IPS-NIHi7 (cell line): ENCODE results near the gene KRTAP5-3.
"Not testable (repeated sequence)": the region's sequence is repeated elsewhere in the genome, so short reads cannot be mapped to it uniquely, and the experiment has no call there.

Source experiments
- DNase-seq: peaks from one replicate; pipeline ENCODE4 v3.0.0; 2012; ENCODE audit warnings: mixed read lengths; ENCODE audit errors: extremely low spot score

Gene KRTAP5-3

DNA sequence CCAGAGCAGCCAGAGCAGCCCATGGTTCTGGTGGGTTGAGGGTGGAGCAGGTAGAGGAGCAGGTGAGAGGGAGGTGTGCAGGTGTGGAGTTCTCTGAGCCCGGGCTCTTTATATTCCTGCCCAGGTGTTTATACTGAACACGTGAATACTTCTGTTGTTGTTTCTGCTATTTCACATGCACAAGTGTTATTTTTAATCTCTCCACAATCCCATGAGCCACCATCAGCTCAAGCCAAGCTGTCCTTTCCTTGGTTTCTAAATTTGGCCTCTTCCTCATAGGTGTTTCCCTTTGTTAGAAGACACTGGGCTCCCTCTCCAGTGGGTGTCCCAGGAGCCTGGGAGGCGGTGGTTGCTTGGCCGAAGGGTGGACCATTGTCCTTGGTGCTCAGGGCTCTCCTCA is at the start of gene KRTAP5-3:
Gene KRTAP5-3, minus strand, starts transcription at position 101 of the 400 bp plus-strand sequence. Its CDS starts 78 bp downstream, at position 23.
- DNase-seq, result no peak

- no peak for DNase-seq
Observed at GRCh38 chr11:1656670-1657069, 48.4 kb upstream of the KRTAP5-3 start.

- no peak for DNase-seq
Observed at GRCh38 chr11:1656061-1656441, 47.8 kb upstream of the KRTAP5-3 start.

DNA sequence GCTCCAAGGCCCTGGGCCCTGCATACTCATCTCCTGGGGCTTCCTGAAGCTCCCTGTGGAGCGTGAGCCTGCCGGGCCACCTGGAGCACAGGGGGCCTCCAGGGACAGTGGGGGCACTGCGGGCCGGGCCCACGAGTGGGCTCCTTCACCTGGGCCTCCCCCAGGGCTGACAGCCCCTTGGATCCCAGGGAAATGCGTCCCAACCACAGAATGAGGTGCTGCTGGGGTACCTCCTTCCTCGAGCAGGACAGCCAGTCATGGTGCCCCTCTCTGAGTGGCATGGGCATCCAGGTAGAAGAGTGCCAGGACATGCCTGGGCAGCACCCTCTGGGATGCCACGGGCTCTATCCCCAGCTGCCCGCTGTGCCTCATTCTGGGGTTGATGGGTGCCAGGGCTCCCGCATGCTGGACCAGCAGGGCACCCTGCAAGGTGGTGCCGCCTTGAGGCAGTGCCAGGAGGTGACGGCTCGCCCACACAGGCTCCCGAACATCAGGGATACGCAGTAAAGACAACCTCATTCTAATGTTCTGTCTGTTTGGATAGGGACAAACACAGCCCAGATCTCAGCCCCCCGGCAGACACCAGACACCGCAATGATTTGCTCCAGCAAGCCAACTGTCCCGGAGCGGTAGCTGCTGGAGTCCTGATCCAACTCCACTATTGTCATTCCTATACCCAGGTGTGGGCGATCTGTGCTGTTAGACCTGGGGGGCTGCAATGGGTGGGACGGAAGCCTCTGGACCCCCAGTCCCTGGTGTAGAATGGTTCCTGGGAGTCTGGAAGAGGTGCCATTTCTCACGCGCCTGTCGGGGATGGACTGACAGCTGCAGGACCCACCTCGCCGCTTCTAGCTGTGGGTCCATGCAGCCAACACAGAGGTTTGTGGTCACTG is 47.2 kb upstream of the KRTAP5-3 start:
- DNase-seq, result no peak

DNA sequence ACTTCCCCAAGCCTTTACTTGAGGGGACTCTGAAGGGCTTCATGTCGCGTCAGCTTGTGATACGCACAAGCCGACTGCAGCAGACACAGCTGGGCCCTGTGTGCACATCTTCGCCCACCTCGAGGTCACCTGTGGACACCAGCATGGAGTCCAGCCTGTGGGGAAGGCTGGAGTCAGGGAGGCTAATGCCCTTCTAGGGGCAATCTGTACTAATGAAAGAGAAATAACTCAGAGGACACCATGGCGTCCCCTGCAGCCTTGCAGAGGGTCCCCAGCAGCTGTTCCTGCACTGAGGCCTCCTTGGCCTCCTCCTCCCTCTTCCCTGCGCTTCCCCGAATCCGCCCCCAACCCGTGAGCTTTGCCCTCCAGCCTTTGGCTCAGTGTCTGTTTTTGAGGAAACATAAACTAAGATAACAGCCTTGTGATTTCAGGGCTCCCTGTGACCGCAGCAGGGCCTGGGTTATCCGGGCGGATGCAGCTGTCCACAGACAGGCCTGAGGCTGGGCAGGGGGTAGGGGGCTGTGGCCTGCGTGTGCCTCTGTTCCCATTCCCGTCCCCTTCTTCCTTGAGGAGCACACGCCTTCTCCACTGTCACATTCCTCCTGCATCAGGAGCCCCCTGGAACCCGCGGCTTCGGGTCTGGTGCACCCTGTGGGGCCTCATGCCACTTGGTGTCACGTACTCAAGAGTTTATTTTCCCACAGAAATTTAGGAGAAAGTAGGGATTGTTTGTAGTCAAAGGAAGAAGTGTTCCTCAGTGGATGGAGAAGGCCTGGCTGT is 46.3 kb upstream of the KRTAP5-3 start:
- no peak for DNase-seq

DNA sequence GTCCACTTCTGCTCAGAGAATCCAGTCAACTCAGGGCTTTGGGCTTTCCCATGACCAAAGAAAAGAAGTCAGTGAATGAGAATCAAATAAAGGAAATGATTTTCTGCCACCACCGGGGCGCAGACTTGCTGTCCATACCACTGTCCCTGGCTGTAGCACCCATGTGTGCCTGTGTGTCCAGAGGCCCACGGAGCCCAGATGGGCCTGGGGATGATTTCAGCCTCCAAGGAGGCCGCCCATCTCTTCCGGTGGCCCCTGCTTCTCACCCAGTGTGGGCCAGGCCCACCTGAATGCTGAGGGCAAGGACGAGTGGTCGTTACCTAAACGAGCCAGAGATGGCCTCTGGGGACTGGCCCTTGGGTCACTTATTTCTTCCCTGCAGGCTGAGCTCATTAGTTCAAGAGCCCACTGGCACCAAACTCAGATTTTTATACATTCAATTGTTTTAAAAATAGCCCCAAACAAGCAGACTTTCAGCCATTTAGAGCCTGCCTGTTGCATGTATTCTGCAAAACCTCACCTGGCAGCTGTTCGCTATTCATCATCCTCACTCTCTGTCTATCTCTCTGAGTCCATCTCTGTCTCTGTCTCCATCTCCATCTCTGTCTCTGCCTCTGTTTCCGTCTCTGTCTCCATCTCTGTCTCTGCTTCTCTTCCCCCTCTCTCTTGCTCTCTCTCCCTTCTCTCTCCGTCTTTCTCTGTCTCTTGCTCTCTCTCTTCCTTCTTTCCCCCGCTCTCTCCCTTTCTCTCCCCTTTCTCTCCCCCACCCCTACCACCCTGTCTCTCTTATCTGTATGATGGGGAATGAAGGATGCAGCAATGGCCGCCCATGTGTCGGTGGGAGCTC is 45.5 kb upstream of the KRTAP5-3 start:
- no peak for DNase-seq

DNA sequence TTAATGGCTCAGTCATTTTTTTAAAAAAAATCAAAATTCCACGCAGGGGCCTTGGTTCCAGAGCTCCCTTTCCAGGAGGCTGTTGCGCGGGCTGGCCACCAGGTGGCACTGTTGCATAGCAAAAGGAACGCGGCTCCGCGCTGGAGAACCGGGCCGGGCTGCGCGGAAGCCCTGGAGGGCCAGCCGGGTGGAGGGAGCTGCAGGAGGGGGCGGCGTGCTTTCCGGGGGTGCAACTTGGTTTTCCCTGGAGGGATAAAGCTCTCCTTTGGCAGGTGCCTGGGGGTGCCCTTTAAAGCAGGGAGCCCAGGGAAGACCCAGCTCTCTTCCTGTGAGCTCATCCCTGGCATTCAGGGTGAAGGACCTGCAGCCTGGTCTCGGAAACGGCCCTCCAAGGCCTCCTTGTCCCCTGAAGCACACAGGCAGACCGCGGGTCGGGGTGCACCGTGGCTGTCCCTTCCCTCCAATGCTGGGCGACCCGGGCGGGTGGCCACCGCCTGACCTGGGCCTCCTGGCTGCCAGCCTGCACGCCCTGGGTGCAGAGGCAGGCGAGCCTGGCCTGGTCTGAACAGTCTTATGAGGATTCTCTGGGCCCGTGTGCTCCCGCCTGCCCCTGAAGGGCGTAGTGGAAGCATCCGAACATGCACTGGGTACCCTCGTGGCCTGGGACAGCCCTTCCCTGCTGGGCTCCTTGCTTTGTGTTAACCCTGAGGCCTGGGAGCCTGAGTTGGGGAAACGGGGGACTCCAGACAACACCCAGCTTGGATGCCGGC is 44.7 kb upstream of the KRTAP5-3 start:
- peak; percentile 93 for DNase-seq

GRCh38 chr11:1652442-1652770 is 44.1 kb upstream of the KRTAP5-3 start:
- DNase-seq, result no peak

GRCh38 chr11:1652026-1652425 is 43.8 kb upstream of the KRTAP5-3 start:
- DNase-seq, result no peak

DNA sequence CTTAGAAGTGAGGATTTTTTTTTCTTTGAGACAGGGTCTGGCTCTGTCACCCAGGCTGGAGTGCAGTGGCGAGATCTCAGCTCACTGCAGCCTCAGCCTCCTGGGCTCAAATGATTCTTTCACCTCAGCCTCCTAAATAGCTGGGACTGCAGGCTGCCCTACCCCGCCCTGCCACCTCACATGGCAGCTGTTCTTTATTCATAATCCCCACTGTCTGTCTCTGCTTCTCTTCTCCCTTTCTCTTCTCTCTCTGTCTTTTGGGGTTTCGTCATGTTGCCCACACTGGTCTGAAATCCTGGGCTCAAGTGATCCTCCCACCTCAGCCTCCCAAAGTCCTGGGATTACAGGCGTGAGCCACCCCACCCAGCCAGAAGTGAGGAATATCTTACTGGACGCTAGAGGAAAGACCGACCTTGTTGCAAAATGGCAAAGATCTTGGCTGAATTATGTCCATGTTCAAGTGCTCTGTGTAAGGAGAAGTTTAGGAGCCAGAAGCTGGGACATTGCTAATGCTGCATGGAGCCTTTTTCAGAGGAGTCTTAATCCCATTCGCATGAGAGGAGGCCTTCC is 43.2 kb upstream of the KRTAP5-3 start:
- DNase-seq, result no peak

GRCh38 chr11:1650918-1651262 is 42.6 kb upstream of the KRTAP5-3 start:
- no peak for DNase-seq

DNA sequence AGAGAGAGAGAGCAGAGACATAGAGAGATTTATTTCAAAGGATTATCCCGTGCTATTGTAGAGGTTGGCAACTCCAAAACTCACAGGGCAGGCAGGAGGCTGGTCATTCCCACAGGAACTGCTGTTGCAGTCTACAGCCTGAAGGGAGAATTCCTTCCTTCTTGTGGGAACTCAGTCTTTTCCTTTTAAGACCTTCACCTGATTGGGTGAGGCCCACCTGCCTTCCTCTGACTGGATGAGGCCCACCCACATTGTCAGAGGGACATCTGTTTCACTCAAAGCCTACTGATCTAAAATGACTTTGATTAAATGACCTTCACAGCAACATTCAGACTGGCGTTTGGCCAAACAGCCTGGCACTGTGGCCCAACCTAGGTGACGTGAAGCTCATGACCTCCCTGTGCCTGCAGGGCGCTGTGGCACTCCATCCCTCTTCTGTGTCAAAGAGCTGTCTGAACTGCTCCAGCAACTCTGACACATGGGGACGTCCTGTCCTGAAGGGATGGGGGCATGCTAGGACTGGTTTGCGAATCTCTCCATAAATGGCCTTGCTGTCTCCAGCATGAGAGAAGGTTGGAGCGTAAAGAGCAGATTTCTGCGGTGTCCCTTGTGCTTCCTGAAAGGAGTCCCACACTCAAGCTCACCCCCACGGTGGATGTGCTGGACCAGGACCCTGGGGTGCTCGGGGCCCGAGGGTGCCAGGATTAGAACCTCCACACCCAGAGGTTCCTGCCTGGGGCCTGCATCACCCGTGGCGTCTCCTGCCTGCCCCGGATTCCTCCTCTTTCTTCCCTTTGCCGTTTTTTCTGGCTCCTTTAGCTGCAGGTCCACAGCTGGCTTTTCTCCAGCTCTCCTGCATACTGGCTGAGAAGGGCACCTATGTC is 42.0 kb upstream of the KRTAP5-3 start:
- DNase-seq, result no peak

GRCh38 chr11:1648653-1649420 is 40.6 kb upstream of the KRTAP5-3 start:
- no peak for DNase-seq

DNA sequence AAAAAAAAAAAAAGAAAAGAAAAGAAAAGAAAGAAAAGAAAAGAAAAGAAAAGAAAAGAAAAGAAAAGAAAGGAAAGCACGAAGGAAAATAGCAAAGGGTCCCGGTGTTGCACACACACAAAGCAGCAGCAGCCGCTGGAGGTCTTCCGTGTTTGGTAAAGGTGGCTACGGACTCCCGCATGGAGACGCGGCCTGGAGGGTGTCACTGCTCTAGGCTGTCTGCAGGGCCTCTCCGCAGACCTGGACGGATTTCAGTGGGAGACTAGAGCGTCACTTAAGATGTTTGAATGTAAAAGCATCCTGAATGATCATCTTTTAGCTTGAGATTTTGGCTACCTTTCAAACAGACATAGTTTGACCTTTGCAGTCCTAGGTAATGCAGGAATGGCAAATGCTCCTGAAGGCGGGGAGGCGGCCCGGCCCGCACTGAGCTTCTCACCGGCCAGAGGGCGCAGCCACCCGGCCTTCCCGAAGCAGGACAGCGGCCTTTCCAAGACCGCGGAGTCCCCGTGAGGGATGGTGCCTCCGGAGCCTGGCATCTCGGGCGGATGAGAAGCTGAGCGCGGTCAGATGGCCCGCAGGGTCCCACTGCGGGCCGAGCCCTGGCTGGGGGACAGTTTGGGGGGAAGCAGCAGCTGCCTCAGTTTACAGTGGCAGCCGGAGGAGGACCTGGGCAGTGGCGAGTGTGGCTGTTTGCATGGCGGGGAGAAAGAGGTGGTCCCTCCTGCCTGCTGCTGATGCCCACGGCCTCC is 39.8 kb upstream of the KRTAP5-3 start:
- DNase-seq, result no peak

DNA sequence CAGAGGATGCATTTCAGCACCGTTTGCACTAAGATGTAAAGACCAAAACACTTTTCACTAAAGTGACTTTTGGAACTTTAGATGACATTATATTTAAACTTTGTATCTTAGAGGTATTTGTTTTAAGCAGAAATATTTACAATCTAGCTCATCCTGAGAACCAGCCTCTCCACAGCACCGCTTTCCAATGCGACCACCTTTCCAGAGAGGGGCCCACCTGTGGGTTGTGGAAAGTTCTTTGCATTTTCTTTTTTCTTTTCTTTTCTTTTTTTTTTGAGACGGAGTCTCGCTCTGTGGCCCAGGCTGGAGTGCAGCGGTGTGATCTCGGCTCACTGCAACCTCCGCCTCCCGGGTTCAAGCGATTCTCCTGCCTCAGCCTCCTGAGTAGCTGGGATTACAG is 38.3 kb upstream of the KRTAP5-3 start:
- not testable (repeated sequence) for DNase-seq

GRCh38 chr11:1645357-1645821 is 37.1 kb upstream of the KRTAP5-3 start:
- DNase-seq, result no peak

GRCh38 chr11:1644601-1645356 is 36.5 kb upstream of the KRTAP5-3 start:
- DNase-seq, result no peak
